PFSK-1 (cell line): ENCODE data around the gene SFT2D1.

Experiments used
- POLR2AphosphoS5 ChIP-seq: IDR thresholded peaks from 2 replicates; pipeline ENCODE4 v1.6.1; 2012; ENCODE audit warnings: low read depth, mild to moderate bottlenecking, control low read depth, low read length, moderate library complexity
- TAF1 ChIP-seq: IDR thresholded peaks from 2 replicates; pipeline ENCODE4 v1.6.1; 2012; ENCODE audit warnings: low read length, control low read depth, borderline replicate concordance; ENCODE audit not compliant: insufficient read depth

DNA sequence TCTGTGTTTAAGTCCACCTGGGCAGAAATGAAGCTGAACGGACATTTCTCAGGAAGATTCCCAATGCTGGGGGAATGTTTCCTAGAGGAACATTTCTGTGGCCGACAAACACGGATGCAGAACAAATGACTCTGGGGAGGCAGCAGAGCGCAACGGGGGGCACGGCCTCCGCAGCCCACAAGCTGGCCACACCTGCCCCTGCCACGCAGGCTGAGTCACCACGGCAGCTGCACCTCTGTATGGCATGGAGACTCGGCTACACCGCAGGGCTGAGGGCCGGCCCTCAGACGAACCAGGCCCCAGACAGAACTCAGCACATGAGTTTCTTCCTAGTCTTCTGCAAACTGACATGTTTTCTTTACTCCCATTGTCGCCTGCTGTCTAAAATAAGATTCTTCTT is 24.1 kb downstream of the SFT2D1 start:
- no peak for TF ChIP-seq TAF1
- no peak for TF ChIP-seq POLR2AphosphoS5
